ENCODE results near the gene PAX9.

PAX9 gene

DNA sequence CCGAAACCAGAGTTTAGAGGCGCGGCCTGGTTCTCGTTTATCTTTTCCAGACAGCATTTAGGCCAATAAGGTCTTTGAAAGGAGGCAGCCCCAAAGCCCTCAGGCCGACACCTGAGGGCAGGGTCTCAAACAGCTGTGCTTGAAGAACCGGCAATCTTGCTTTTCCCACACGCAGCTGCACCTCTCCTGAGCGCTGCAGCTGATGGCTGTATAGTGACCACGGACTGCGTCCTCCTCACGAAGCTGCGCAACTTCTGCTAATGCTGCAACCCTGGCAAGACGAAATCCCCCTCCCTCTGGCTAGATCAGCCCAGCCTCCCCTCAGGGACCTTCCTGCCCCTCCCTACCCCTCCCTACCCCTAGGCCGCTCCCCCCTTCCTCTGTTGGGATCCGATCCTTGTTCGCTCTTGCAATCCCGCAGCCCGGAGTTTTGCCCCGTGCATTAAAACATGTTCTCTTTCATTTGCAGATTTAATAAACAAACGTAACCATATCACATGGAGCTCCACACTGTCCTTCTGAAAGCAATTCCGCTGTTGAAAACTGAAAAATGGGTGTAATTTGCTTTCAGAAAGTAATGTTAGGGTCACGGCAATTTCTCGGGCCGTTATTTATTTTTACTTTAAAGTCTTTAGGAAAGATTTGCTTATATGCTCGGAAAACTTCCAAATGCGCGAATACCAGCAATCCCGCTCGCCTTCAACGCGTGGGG lies 4.8 kb upstream of the PAX9 start:
- no peak for DNase-seq

GRCh38 chr14:36657399-36658122 lies 4.1 kb upstream of the PAX9 start:
- no peak for DNase-seq

DNA sequence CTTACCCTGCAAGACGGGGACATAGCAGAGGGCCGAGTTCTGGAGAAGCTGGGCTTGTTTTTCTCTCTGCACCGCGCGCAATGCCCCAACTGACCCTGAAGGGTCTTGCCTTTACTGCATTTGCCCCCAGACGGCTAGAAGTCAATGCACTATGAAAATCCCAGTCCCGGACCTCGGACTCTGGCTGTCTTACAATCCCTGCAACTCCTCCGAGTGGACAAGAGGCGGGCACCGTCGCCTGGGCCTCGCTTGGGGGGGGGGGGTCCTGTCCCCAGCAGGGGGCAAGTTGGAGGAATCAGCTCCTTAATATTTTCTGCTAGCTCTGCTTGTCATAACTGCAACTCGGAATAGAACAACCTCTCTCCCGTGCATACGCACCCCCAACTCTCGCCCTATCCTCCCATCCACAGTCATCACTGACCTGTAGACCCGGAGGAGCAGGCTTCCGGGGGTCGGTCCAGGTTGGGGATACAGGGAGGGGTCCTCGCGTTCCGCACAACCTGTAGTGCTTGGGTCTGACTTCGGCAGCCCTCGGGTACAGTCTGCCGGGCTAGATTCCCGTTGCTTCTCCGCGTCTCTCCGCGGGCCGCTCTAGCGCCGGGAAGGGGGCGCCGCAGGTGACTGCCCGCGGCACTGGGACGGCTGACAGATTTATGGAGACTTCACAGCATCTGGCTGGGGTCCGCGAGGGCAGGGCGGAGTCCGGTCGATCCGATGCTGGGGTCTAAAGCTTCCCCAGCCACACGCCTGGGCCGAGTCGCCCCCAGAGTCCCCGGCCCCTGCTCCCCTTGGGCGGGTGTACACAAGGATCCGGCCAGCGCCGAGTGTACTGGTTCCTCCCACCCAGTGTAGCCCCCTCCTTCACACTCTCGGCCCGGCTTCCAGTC lies 3.3 kb upstream of the PAX9 start:
- no peak for DNase-seq

DNA sequence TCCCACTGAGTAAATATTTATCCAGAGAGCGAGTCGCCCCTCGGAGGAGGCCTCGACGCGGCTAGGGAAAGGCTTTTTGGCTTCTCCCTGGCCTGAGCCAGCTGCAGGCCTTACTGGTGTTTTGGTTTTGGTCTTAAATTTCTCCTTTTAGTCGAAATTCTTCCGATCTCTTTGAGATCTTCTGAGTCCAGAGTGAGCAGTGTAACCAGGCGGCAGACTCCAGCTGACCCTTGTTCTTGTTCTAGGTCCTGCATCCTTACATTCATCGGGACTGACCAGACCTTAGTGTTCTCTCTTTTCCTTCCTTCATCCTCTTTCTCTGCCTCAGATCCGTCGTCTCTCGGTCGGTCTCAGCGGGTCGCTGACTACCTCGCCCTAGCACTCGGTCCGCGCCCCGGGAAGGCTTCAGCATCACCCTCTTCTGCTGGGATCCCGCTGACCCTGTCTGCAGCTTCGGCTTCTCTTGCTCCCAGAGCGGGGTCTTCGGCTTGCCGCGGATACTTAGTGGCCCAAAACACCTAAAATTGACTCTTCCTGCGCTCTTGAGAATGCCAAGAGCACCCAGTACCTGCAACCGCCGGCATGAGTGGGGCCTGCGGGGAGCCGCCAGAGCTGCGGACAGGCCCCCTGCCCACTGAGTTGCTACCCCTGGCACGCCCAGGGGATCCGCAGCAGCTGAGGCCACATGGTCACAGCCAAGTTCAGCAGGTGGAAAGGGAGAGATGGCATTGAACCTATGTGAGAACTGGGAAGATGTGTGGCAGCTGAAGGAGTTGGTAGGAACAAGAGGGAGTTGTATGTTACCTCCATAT lies 2.4 kb upstream of the PAX9 start:
- no peak for DNase-seq

DNA sequence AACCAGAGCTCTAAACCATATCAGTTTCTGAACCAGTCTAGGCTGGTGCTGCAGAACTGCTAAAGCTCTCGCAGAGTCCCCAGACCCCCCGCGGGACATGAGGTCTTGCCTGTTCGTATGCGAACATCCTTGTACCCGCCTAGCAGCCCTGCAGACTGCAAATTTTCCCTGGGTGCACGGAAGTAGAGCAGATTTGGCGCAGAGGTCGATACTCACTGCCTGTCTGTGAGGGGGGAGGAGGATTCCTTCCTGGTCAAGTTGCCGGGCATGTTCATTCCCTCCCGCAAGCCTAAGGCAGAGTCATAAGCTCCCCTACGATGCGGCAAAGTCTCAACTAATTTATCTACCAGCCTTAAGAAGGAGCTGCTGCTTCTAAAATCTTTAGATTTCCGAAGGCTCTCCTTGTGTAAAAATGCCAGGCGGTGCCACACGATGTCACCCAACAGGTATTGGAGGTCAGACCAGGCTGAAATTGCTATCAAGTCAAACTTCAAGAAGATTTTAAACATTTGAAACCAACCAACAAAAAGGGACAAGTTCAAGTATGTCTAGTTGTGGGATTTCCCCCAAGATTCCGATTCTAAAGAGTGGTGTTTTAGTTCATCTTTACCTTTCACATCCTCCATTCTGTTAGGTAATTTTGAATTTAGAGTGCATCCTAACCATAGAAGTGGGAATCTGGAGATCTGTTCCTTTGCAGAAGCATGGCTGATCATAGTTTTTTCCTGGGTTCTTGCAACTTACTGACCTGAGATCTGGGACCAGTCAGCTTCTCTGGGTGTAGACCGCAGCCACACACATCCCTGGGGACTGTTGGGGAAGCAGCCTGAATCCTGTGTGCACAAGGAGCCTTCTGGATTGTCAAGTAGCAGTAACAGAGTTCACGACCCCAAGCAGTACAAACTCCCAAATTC lies 1.6 kb upstream of the PAX9 start:
- DNase-seq = no peak

DNA sequence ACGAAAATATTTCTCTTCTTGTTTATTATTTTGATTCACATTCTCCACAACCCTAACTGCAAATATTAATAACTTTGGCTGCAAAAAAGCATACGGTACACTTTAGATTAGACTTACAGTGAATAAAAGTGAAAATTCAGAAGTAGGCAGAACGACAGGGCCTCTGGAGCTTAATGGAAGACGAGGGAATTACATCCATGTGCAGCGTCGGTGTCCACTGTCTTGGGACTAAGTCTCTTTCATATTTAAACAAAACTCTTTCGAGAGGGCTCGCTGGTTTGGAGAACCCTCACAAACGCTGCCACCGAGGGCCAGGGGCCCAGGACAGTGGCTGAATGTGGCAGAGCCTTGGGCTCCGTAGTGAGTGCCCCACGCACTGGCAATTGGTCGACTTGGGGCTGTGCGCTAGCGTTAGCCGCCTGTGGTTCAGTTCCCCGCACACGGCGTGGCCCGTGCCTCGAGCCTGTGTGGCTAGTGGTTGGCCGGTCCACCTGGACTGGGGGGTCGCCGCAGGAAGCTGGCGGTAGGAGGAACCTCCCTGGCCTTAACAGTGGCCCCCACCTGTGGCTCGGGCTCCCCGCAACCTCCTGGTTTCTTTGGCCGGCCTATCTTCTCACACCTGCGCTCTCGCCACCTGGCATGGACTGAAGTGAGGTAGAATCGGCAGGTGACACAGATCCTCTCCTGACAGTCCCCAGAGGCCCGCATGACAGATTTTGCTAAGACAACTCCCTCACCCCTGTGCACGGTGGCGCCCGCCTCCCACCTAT lies 739 bp upstream of the PAX9 start:
- DNase-seq = no peak

GRCh38 chr14:36662258-36662542 lies 540 bp downstream of the PAX9 start:
- DNase-seq = no peak

DNA sequence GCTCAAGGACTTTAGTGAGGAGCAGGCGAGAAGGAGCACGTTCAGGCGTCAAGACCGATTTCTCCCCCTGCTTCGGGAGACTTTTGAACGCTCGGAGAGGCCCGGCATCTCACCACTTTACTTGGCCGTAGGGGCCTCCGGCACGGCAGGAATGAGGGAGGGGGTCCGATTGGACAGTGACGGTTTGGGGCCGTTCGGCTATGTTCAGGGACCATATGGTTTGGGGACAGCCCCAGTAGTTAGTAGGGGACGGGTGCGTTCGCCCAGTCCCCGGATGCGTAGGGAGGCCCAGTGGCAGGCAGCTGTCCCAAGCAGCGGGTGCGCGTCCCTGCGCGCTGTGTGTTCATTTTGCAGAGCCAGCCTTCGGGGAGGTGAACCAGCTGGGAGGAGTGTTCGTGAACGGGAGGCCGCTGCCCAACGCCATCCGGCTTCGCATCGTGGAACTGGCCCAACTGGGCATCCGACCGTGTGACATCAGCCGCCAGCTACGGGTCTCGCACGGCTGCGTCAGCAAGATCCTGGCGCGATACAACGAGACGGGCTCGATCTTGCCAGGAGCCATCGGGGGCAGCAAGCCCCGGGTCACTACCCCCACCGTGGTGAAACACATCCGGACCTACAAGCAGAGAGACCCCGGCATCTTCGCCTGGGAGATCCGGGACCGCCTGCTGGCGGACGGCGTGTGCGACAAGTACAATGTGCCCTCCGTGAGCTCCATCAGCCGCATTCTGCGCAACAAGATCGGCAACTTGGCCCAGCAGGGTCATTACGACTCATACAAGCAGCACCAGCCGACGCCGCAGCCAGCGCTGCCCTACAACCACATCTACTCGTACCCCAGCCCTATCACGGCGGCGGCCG lies 1.1 kb downstream of the PAX9 start:
- DNase-seq = no peak

- DNase-seq = no peak
Measured at GRCh38 chr14:36663404-36664321, 2.0 kb downstream of the PAX9 start.

GRCh38 chr14:36664322-36665193 lies 2.9 kb downstream of the PAX9 start:
- no peak for DNase-seq

GRCh38 chr14:36665887-36666415 lies 4.3 kb downstream of the PAX9 start:
- no peak for DNase-seq

GRCh38 chr14:36666416-36667206 lies 5.0 kb downstream of the PAX9 start:
- no peak for DNase-seq

DNA sequence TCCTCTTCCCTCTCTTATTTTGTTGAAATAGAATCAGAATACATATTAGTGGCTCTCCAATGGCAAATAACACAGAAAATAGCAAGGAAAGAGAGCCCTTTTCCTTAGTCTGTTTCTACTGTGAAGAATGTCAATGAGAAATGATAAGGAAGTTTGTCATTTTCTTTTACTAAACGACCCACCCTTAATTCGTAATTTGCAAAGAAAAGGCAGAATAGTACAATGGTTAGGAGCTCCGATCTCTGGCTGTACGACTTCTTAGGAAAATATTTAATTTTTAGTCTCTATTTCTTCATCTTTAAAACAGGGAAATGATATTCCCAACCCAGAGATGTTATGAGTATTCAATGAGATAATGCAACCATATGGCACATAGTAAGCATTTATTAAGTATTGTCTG lies 6.0 kb downstream of the PAX9 start:
- no peak for DNase-seq

GRCh38 chr14:36671149-36671548 lies 9.5 kb downstream of the PAX9 start:
- DNase-seq = no peak

- DNase-seq = no peak
Measured at GRCh38 chr14:36672095-36672494, 10.4 kb downstream of the PAX9 start.

DNA sequence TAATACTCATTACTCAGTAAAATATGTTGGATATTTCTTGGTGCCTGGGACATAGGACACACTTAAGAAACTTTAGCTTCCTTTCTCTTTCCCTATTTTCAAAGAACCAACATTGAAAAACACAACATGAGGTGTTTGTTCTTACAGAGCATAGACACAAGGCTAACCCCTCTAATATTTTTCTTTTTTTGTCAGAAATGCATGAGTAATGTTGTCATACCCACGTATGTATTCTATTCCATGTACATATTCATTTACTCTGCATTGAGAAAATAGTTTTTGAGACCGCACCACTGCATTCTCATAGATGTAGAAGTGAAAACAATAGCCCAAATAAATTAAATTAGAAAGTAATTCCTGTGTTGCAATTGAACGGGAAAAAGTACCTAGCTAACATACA lies 13.0 kb downstream of the PAX9 start:
- no peak for DNase-seq

DNA sequence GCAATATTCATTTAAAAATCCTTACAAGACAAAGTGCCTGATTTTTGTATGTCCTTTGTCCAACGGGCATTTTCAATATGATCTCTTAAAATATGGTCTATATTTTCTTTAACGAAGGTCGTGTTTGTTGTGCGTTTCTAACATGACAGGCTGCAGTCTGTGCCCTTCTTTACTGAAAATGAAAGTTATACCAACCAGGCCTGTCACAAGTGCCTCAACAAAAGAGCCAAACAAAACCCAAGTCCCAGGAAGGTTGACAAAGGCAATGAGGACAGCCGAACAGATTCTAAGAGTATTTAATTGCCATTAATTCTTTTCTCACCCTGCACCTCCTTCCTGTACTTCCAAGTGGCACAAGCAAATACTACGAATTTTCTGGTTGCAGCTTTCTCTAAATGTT lies 13.9 kb downstream of the PAX9 start:
- DNase-seq = no peak

Measured in activated naive CD4-positive, alpha-beta T cell treated with Interleukin-2 at 50 U/mL for 16 hours (primary cell).